GM04504 (cell line): Measurements from ENCODE around the gene PCDHGA4.
"Not testable (repeated sequence)": the region's sequence is repeated elsewhere in the genome, so short reads cannot be mapped to it uniquely, and the experiment has no call there.

Experiments used
- DNase-seq: peaks from one replicate; pipeline ENCODE4 v3.0.0-alpha.2; 2012; ENCODE audit warnings: low read depth

Gene PCDHGA4

DNA sequence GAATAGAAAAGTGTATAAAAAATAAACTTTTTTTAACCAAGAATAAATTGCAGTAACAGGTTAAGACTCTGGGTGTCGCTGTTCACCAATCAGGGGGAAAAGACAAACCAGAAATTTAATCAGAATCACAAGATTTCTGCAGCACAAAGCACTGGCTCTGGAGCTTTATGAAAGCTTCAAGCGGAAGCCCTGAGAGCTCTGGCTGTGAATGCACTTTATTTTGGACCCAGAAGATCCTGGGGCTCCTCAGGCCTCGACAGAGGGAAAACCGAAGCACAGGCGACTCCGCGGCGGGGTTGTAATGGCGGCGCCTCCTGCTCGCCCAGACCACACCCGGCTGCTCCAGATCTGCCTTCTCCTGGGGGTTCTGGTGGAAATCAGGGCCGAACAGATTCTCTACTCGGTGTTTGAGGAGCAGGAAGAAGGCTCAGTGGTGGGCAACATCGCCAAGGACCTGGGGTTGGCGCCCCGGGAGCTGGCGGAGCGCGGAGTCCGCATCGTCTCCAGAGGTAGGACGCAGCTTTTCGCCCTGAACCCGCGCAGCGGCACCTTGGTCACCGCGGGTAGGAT is at the start of gene PCDHGA4:
PCDHGA4 (plus strand) TSS at position 122 of the 570 bp plus-strand sequence; CDS start at position 209, 87 bp downstream.
- no peak for DNase-seq

DNA sequence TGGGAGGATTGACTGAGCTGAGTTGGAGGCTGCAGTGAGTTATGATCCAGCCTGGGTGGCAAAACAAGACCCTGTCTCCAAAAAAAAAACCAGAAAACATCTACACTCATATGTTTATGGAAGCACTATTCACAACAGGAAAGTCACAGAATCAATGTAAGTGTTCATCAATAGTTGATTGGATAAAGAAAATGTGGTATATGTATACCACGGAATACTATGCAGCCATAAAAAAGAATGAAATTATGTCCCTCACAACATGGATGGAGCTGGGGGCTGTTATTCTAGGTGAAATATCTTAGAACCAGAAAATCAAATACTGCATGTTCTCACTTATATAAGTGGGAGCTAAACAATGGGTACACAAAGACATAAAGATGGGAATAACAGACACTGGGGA is 48.2 kb upstream of the PCDHGA4 start:
- DNase-seq: no peak

DNA sequence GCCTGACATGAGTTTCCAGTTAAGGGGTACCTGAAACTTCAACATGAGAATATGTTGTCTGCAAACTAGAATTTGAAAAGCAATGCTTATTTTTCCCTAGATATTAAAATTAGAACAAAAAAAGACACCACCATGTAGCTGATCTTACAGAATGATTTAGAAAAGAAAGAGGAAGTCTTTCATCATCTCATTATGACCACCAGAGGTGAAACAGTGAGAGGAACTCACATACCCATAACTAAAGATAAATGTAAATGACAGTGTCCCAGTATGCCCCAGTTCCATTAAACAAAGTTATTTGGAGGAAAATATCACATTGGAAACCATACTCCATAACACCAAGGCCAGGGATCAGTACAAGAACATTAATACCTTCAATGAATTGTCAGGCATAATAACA is 41.1 kb upstream of the PCDHGA4 start:
- no peak for DNase-seq

DNA sequence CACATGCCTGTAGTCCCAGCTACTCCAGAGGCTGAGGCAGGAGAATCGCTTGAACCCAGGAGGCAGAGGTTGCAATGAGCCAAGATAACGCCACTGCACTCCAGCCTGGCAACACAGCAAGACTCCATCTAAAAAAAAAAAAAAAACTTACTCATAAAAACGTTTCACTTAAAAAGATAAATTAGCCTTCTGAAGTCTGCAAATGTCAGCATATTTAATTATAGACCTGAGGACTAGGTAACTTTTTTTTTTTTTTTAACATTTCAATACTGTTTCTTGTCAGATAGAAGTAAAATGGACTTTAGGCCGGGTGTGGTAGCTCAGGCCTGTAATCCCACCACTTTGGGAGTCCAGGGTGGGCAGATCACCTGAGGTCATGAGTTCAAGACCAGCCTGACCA is 37.9 kb upstream of the PCDHGA4 start:
- not testable (repeated sequence) for DNase-seq

DNA sequence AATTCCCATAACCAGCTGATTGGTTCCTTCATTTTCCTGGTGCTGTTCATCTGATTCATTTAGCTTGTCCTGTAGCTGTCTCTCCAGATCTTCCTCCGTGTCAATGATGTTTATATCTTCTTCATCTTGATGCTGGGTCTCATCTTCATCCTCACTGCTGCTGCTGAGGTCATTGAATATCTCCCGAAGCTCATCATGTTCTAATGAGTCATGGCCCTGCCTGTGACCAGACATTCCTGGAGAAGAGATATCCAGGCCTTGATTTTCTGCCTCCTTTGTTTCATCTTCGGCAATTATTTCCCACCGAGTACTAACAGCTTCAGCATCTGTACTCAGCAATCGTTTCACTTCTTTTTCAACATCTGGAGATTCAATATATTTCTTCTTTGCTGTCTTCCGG is 35.6 kb upstream of the PCDHGA4 start:
- DNase-seq: no peak

DNA sequence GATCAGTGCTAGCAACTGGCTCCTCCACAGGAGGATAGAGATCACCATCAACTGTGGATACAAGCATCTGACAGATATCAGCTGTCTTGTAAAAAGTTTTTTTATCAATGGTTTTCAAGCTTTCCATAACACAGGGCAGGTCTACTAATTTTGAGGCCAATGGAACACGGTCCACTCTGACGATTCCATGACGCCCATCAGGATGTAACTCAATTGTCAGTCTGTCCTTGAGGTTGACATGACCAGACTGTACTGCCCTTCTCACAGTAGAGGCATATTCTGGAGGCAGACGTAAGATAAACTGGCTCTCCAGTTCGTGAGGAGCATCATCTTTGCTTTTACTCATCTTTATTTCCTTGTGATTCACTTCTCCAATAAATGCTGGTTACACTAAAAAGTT is 35.1 kb upstream of the PCDHGA4 start:
- DNase-seq: no peak

DNA sequence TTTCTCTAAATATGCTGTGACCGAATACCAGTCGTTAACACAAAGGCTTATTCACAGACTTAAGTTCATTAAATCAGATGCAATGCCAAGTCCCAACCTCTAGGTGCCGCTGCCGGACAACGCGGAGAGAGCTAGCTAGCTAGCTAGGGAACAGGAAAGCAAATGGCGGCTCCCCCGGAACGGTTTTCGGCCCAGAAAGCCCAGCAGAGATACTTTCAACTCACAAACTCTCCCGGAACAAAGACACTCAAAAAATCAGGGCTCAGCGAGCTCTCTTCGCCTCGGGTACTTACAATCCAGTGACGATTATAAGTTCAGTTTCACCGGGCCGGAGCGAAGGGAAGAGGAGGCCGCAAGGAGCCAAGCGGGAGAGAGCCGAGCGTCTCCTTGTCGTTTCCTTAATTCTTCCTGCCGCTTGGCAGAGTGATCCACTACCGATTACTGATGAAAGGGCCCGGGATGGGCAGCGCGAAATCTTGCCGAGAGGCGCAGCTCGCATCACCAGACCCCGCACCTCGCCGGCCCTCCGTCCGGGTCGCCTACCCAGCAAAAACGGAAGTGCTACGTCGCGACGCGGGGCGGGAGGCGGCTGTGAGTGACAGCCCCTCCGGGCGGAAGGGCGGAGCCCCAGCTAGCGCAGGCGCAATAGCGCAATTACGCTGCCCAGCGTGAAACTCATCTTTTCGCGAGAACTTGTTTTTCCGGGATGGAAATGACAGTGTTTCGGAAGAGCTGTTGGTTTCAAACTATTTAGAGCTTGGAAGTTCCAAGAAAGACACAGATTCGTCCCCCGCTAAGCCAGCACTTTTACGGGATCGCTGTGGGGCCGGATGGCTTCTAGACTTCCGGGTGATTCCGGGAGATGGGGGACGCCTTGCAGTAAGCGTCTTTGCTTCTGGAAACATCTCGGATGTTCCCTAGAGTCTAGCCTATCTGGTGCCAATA is 34.3 kb upstream of the PCDHGA4 start, which contains the start of gene TAF7:
TAF7 (minus strand) TSS at position 560 of the 945 bp plus-strand sequence. CDS start 740 bp downstream, outside the sequence.
- peak; percentile 87 for DNase-seq

DNA sequence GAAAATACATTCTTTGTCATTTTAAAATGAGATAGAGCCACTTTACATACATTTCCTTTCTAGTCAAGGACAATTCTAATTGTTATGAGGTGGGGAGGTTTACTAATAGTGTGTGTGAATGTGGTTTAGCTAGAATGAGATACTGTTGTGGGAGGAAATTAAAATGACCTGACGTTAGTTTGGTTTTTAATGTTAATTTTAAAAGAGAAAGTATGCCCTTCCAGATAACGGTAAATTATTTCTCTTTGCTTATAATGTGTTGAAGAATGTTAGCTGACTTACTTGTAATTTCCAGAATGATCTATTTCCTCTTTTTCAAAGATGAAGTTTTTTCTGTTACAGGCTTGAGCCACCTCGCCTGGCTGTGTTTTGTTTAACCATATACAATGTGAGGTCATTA is 32.6 kb upstream of the PCDHGA4 start:
- no peak for DNase-seq

DNA sequence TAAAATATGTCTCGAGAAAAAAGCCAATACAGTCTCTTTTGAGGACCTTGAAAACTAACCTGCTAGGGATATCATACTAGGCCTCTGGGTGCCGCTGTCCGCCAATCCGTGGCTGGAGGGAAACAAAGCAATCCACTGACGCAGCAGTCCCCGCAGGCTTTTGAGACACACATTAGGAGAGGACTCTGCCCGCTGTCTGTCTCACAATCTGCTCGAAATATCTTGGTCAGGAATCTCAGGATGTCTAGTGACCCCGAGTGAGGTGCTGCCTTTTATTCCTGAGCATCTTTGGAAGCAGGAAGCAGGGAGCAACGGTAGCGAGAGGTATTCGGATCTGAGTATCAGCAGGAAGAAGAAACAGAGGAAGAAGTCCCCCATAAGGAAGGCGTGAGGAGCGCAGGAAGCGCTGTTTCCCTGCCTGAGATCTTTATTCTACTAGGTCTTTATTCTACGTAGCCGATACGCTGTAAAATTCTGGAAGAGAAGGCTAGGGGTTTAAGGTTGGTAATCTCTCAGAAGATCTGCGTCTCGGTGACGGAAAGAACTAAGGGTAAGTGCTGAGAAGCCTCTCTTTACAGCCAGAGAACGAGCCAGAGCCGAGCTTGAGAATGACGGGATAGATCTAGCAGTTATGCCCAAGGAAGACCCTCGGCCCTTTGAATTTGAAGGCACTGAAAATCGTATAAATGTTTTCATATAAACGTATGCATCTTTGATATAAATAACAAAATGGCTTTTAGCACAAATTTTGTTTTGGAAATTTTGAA is 28.6 kb upstream of the PCDHGA4 start:
- peak; percentile 52 for DNase-seq

DNA sequence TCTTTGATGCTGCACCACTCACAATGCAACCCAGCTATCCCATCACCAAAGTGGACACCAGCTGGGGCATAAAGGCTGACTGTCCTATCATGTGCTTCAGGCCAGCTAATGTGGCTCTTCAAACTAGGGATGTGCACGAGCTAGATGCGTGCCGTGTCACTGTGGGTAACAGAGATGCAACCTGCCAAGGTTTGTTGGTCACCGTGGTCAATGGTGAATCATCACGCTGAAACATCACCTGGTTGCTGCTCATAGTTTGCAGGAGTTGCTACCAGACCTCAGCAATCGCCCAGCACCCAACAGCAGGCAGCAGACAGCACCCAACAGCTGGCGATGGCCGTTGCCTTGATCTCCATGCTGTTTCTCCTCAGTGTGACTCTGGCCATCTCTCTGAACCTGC is 26.6 kb upstream of the PCDHGA4 start:
- DNase-seq: no peak

DNA sequence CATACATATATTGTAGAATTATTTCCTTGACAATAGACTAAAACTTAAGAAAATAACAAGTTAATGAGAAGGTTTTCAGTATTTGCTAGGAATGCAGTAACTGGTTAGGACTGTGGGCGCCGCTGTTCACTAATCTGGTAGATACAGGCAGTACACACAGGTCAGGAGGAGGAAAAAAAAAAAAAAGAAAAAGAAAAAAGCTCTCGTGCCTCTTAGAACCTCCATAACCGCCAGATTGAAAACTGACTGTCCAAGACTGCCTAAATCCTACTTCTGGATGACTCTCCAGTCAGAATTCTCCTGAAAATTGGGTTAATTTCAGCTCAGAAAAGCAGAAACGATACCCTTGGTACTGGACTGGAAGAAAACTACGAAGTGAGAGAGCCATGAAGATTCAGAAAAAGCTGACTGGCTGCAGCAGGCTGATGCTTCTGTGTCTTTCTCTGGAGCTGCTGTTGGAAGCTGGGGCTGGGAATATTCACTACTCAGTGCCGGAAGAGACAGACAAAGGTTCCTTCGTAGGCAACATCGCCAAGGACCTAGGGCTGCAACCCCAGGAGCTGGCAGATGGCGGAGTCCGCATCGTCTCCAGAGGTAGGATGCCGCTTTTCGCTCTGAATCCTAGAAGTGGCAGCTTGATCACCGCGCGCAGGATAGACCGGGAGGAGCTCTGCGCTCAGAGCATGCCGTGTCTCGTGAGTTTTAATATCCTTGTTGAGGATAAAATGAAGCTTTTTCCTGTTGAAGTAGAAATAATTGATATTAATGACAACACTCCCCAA is 24.3 kb upstream of the PCDHGA4 start, which contains the start of gene PCDHGA1:
PCDHGA1 (plus strand) TSS at position 216 of the 782 bp plus-strand sequence.
- DNase-seq: no peak

DNA sequence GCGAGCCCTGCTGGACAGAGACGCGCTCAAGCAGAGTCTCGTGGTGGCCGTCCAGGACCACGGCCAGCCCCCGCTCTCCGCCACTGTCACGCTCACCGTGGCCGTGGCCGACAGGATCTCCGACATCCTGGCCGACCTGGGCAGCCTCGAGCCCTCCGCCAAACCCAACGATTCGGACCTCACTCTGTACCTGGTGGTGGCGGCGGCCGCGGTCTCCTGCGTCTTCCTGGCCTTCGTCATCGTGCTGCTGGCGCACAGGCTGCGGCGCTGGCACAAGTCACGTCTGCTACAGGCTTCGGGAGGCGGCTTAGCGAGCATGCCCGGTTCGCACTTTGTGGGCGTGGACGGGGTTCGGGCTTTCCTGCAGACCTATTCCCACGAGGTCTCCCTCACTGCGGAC is 22.2 kb upstream of the PCDHGA4 start:
- not testable (repeated sequence) for DNase-seq

DNA sequence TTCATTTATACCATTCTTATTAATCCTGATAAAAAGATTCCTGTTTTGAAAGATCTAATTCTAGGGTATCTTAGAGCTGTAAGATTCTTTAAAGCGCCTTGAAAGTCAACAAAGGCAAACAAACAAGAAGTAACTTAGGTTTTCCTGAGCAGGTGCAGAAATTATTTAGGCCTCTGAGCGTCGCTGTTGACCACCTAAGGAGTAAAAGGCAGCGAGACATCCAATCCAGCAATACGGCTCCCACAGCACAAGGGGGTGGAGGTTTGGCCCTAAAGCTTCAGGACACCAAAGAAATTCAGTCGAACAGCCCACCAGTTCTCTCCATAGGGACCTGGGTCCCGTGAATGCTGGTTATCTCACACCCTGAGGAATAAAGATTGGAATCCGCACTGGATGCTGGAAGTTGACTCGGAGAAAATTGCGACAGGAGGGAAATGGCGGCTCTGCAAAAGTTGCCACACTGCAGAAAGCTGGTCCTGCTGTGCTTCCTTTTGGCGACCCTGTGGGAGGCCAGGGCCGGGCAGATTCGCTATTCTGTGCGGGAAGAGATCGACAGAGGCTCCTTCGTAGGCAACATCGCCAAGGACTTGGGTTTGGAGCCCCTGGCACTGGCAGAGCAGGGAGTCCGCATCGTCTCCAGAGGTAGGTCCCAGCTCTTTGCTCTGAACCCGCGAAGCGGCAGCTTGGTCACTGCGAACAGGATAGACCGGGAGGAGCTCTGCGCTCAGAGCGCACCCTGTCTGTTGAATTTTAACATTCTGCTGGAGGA is 16.1 kb upstream of the PCDHGA4 start, which contains the start of gene PCDHGA2:
PCDHGA2 (plus strand) TSS at position 223 of the 769 bp plus-strand sequence.
- no peak for DNase-seq

DNA sequence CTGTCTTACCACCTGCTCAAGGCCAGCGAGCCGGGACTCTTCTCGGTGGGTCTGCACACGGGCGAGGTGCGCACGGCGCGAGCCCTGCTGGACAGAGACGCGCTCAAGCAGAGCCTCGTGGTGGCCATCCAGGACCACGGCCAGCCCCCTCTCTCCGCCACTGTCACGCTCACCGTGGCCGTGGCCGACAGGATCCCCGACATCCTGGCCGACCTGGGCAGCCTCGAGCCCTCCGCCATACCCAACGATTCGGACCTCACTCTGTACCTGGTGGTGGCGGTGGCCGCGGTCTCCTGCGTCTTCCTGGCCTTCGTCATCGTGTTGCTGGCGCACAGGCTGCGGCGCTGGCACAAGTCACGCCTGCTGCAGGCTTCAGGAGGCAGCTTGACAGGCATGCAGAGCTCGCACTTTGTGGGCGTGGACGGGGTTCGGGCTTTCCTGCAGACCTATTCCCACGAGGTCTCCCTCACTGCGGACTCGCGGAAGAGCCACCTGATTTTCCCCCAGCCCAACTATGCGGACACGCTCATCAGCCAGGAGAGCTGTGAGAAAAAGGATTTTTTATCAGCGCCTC is 14.0 kb upstream of the PCDHGA4 start:
- not testable (repeated sequence) for DNase-seq

DNA sequence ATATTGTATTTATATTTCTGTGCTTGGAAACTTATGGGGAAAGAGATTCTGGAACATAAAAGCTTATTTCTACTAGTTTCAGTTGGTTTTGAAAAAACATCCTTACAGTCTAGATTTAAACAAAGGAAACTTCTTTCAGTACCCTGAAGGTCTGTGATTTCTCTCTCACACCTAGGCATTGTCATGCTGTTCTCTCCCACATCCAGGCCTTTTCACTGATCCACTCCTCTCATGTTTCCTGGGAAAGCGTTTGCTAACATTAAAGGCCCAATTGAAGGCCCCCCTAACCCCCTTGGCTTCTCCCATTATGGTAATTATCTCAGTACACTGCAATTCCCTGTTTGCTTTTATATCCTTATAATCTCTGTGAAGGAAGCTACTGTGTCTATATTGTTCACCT is 12.0 kb upstream of the PCDHGA4 start:
- DNase-seq: no peak

DNA sequence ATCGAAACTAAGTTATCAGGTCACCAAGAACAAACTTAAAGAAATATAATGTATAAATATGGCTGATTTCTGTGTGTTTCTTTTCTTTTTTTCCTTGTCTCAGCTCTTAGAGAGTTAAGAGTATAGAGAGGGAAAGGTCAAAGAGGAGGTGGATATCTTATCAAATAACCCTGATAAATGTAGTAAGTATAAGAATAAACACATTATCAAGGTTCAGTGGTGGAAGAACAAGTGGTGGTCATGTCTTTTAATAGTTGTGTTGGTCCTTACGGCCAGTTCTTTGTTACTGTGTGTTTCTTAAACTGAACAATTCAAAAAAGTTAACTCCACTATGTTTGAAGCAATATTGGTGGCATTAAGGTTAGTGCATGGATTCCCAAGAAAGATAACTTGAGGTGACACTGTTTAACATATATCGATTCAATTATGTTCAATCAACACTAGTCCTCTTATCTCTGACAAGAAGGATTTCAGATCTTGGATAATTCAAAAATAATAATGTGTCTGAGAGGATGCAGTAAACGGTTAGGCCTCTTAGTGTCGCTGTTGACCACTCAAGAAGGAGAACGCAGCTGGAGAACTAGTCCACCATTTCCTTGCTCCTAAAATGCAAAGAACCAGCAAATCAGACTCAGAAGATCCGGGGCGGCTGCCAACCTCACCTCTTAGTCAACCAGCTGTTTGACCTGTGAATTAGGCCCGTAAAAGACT is 11.4 kb upstream of the PCDHGA4 start, which contains the start of gene PCDHGA3:
PCDHGA3 (plus strand) TSS at position 588 of the 711 bp plus-strand sequence. CDS start 205 bp downstream, outside the sequence.
- no peak for DNase-seq

DNA sequence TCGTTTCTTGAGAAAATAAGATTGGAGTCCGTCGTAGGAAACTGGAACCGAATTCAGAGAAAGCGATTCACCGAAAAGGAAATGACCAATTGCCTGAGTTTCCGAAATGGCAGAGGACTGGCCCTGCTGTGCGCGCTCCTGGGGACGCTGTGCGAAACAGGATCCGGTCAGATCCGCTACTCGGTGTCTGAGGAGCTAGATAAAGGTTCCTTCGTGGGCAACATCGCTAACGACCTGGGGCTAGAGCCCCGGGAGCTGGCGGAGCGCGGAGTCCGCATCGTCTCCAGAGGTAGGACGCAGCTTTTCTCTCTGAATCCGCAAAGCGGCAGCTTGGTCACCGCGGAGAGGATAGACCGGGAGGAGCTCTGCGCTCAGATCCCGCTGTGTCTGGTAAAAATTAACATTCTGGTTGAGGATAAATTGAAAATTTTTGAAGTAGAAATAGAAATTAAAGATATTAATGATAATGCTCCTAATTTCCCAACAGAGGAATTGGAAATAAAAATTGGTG is 10.8 kb upstream of the PCDHGA4 start:
- DNase-seq: no peak

DNA sequence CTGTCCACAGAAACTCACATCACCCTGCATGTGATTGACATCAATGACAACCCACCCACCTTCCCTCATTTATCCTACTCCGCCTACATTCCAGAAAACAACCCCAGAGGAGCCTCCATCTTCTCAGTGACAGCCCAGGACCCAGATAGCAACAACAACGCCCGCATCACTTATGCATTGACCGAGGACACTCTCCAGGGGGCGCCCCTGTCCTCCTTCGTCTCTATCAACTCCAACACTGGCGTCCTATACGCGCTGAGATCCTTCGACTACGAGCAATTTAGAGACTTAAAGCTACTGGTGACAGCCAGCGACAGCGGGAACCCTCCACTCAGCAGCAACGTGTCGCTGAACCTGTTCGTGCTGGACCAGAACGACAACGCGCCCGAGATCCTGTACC is 9.5 kb upstream of the PCDHGA4 start:
- no peak for DNase-seq

DNA sequence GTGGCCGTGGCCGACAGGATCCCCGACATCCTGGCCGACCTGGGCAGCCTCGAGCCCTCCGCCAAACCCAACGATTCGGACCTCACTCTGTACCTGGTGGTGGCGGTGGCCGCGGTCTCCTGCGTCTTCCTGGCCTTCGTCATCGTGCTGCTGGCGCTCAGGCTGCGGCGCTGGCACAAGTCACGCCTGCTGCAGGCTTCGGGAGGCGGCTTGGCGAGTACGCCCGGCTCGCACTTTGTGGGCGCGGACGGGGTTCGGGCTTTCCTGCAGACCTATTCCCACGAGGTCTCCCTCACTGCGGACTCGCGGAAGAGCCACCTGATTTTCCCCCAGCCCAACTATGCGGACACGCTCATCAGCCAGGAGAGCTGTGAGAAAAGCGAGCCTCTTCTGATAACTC is 8.8 kb upstream of the PCDHGA4 start:
- not testable (repeated sequence) for DNase-seq
